Chondrocyte (in vitro differentiated cells): Measurements from ENCODE around the gene PAK5. TPM values are rescaled to one million over a fixed set of nuclear protein-coding genes. Genes with fewer than 3 reads are reported as not detected.

Experiments
- DNase-seq: peaks from one replicate; pipeline ENCODE4 v3.0.0; 2021; ENCODE audit warnings: mixed read lengths, low spot score
- H3K27ac Mint-ChIP-seq: one replicate; pipeline ENCODE4 v1.8.0; 2021; ENCODE audit warnings: mild to moderate bottlenecking, moderate library complexity, mixed read lengths; ENCODE audit not compliant: unreplicated experiment
- H3K27me3 Mint-ChIP-seq: 2 replicates; pipeline ENCODE4 v1.8.0; 2021; ENCODE audit warnings: low read depth, mixed read lengths
- H3K36me3 Mint-ChIP-seq: 2 replicates; pipeline ENCODE4 v1.8.0; 2021; ENCODE audit warnings: low read depth, mixed read lengths
- H3K4me1 Mint-ChIP-seq: 2 replicates; pipeline ENCODE4 v1.8.0; 2021; ENCODE audit warnings: low read depth, mild to moderate bottlenecking, mixed read lengths
- H3K4me3 Mint-ChIP-seq: one replicate; pipeline ENCODE4 v1.8.0; 2021; ENCODE audit warnings: mild to moderate bottlenecking, moderate library complexity, mixed read lengths; ENCODE audit not compliant: unreplicated experiment
- H3K9me3 Mint-ChIP-seq: 2 replicates; pipeline ENCODE4 v1.8.0; 2021; ENCODE audit warnings: low read depth, mixed read lengths
- CTCF ChIP-seq: fragments of 200-600 bp; sonication (generic); IDR thresholded peaks from 2 replicates; pipeline ENCODE4 v1.5.0; 2021; ENCODE audit warnings: antibody characterized with exemption, mild to moderate bottlenecking, moderate library complexity
- total RNA-seq: library from RNA; stranded (reverse); gene quantifications from 3 replicates; pipeline ENCODE4 v1.2.1, GENCODE V29; 2021

Gene PAK5
- total RNA-seq, 1 donor from 2014 or later, result not detected

GRCh38 chr20:9514072-9514460 is 324.8 kb downstream of the PAK5 start:
- Mint-ChIP-seq H3K27me3 (peaks cover 57% of the 10 kb centered on the region), H3K4me3 (peak overlapping the region; percentile 71), H3K36me3 (peaks cover 3% of the 10 kb centered on the region), H3K27ac (no peak overlapping the region), H3K4me1 (peaks cover 26% of the 10 kb centered on the region), H3K9me3 (no peaks in the 10 kb centered on the region)
- TF ChIP-seq CTCF, result no peak
- no peak for DNase-seq

- H3K4me3 Mint-ChIP-seq, result no peak overlapping the region
- peaks cover 52% of the 10 kb centered on the region for H3K27me3 Mint-ChIP-seq
- no peak overlapping the region for H3K27ac Mint-ChIP-seq
- DNase-seq, result no peak
- peaks cover 28% of the 10 kb centered on the region for H3K4me1 Mint-ChIP-seq
- no peak for TF ChIP-seq CTCF
- H3K9me3 Mint-ChIP-seq, result no peaks in the 10 kb centered on the region
- no peaks in the 10 kb centered on the region for H3K36me3 Mint-ChIP-seq
Observed at GRCh38 chr20:9510911-9511310, 328.0 kb downstream of the PAK5 start.

- Mint-ChIP-seq H3K9me3 (no peaks in the 10 kb centered on the region), H3K27me3 (peaks cover 42% of the 10 kb centered on the region), H3K4me3 (no peak overlapping the region), H3K36me3 (no peaks in the 10 kb centered on the region), H3K27ac (no peak overlapping the region), H3K4me1 (peaks cover 11% of the 10 kb centered on the region)
- DNase-seq, result no peak
- TF ChIP-seq CTCF, result no peak
Observed at GRCh38 chr20:9509246-9509645, 329.6 kb downstream of the PAK5 start.

- Mint-ChIP-seq H3K4me1 (peaks cover 10% of the 10 kb centered on the region), H3K4me3 (no peak overlapping the region), H3K27me3 (peaks cover 40% of the 10 kb centered on the region), H3K9me3 (no peaks in the 10 kb centered on the region), H3K36me3 (no peaks in the 10 kb centered on the region), H3K27ac (no peak overlapping the region)
- no peak for DNase-seq
- no peak for TF ChIP-seq CTCF
Observed at GRCh38 chr20:9508696-9509178, 330.1 kb downstream of the PAK5 start.

GRCh38 chr20:9508240-9508661 is 330.6 kb downstream of the PAK5 start:
- Mint-ChIP-seq H3K9me3 (no peaks in the 10 kb centered on the region), H3K4me1 (peaks cover 10% of the 10 kb centered on the region), H3K27ac (no peak overlapping the region), H3K36me3 (no peaks in the 10 kb centered on the region), H3K4me3 (peak overlapping the region; percentile 41), H3K27me3 (peaks cover 39% of the 10 kb centered on the region)
- no peak for DNase-seq
- TF ChIP-seq CTCF, result no peak
